ENCODE data around the gene CDH4.

GRCh38 chr20:61803915-61804751, 552.1 kb downstream of the CDH4 start:
- TF ChIP-seq CTCF (conservative IDR thresholded peaks at IDR 0.05; ENCODE audit: low read depth, low read length), result no peak
- TF ChIP-seq POLR2A (IDR thresholded peaks at IDR 0.05; ENCODE audit: low read depth, low read length), result no peak
- TF ChIP-seq RFX5 (IDR thresholded peaks at IDR 0.05; ENCODE audit: low read depth, low read length), result no peak
- no peak for TF ChIP-seq RCOR1 (IDR thresholded peaks at IDR 0.05; ENCODE audit: insufficient replicate concordance, low read length)

Measured in IMR-90 (cell line).